ENCODE measurements around the gene TMEM51.

DNA sequence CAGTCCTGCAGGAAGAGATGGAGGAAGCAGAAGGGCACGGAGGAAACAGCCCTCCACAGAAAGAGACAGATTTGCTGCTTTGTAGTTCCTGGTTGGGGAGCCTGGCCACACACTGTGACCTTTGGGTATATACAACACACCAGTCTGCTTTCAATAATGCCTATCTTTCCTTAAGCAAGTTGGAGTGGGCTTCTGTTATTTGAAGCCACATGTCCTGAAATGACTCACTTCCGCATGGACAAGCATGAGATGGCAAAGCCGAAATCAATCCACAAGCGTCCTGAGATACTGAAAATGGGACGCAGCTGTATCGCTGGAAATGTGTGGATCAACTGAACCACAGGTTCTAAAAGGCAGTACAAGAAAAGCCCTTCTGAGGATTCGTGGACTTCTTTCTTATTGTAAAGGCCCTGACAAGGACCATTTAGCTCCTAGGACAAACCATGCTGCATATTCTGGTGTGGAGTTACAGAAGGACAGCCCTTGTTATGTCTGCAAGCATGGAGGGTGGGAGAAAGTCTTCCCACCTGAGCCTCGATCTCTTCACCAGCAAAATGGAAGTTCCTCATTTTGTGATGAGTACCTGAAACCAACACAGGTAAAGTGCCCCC, 70.8 kb downstream of the TMEM51 start:
- TF ChIP-seq, protein P1, sequence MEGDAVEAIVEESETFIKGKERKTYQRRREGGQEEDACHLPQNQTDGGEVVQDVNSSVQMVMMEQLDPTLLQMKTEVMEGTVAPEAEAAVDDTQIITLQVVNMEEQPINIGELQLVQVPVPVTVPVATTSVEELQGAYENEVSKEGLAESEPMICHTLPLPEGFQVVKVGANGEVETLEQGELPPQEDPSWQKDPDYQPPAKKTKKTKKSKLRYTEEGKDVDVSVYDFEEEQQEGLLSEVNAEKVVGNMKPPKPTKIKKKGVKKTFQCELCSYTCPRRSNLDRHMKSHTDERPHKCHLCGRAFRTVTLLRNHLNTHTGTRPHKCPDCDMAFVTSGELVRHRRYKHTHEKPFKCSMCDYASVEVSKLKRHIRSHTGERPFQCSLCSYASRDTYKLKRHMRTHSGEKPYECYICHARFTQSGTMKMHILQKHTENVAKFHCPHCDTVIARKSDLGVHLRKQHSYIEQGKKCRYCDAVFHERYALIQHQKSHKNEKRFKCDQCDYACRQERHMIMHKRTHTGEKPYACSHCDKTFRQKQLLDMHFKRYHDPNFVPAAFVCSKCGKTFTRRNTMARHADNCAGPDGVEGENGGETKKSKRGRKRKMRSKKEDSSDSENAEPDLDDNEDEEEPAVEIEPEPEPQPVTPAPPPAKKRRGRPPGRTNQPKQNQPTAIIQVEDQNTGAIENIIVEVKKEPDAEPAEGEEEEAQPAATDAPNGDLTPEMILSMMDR (IDR thresholded peaks at IDR 0.05), result no peak
- TF ChIP-seq EZH2 (IDR thresholded peaks at IDR 0.05; ENCODE audit: borderline replicate concordance, insufficient read depth, low read depth, low read length, poor library complexity, severe bottlenecking), result no peak
